ENCODE results near the gene KANSL1. TPM values are rescaled to one million over a fixed set of nuclear protein-coding genes. Genes with fewer than 3 reads are reported as not detected.
"Not testable (repeated sequence)": the region's sequence is repeated elsewhere in the genome, so short reads cannot be mapped to it uniquely, and the experiment has no call there.

Gene KANSL1
- 10 to 100 TPM; 27.1 to 81.2 (median 64.3) TPM for total RNA-seq
- polyA plus RNA-seq, result 10 to 100 TPM; 23.2 to 34.3 (median 32.1) TPM
- long read RNA-seq, donor 1, result 0 reads
- long read RNA-seq, donor 2, full-length matches to known transcripts, result 6 of 30 reads
- long read RNA-seq, donor 2, partial matches to known transcripts, result 24 of 30 reads
- long read RNA-seq, donor 2, other reads (novel, unspliced or antisense), result 0 of 30 reads
- long read RNA-seq, donor 3, full-length matches to known transcripts, result 2 of 2 reads
- long read RNA-seq, donor 3, partial matches to known transcripts, result 0 of 2 reads
- long read RNA-seq, donor 3, other reads (novel, unspliced or antisense), result 0 of 2 reads
- long read RNA-seq, donor 4, partial matches to known transcripts, result 0 of 4 reads
- long read RNA-seq, donor 4, other reads (novel, unspliced or antisense), result 4 of 4 reads
- long read RNA-seq, donor 5, full-length matches to known transcripts, result 5 of 14 reads
- long read RNA-seq, donor 5, partial matches to known transcripts, result 3 of 14 reads
- long read RNA-seq, donor 5, other reads (novel, unspliced or antisense), result 6 of 14 reads
- long read RNA-seq, donor 6, partial matches to known transcripts, result 1 of 3 reads
- long read RNA-seq, donor 6, other reads (novel, unspliced or antisense), result 2 of 3 reads
- long read RNA-seq, donor 7, full-length matches to known transcripts, result 2 of 2 reads
- long read RNA-seq, donor 7, partial matches to known transcripts, result 0 of 2 reads
- long read RNA-seq, donor 7, other reads (novel, unspliced or antisense), result 0 of 2 reads
- long read RNA-seq, donor 8, partial matches to known transcripts, result 12 of 18 reads
- long read RNA-seq, donor 8, other reads (novel, unspliced or antisense), result 0 of 18 reads
- long read RNA-seq, donor 9, partial matches to known transcripts, result 0 of 1 reads
- long read RNA-seq, donor 9, other reads (novel, unspliced or antisense), result 0 of 1 reads
- long read RNA-seq, donor 10, partial matches to known transcripts, result 0 of 4 reads
- long read RNA-seq, donor 10, other reads (novel, unspliced or antisense), result 0 of 4 reads

- Histone ChIP-seq H3K9me3 (replicated peaks in 1 of 3) (no peaks in the 10 kb centered on the region), H3K4me1 (replicated peaks in 1 of 2) (peaks cover 13 to 46% of the 10 kb centered on the region in 2 donors), H3K4me3 (peak within 1 kb of the TSS; percentile 71 to 98 (median 86)), H3K27me3 (no peaks in the 10 kb centered on the region), H3K27ac (peak within 1 kb of the TSS; percentile 98 to 100 (median 99)), H3K36me3 (replicated peaks in 1 of 2) (no peaks in the 10 kb centered on the region)
- DNase-seq, result peak; percentile 86 to 95 (median 89)
- intact Hi-C loops (cut with DNase I), result loop anchor here (2.0 to 5.0 kb wide), 2 partner anchors 146 to 148 kb away; no protein-coding TSS in a partner anchor
- TF ChIP-seq CTCF (IDR thresholded peaks at IDR 0.05), result peak in 3 of 6 experiments; percentile 36 to 86 (median 74)
- peak in 1 of 2 donors; percentile 14 for TF ChIP-seq POLR2A (IDR thresholded peaks at IDR 0.05)
- WGBS, 4 donors, result 0 to 1% (median 0%) methylated on average over 29 to 66 of the region's 72 CpGs; no CpG with 5 or more reads in 1 of the 4 donors
Observed at GRCh38 chr17:46193151-46193625, at the start of gene KANSL1. TSS of gene KANSL1 (minus strand) at chr17:46193429. CDS start at chr17:46172143, 21,286 bp downstream.

- intact Hi-C loops (cut with DNase I); H3K27me3 ChIP-seq; H3K4me1 ChIP-seq (replicated peaks in 1 of 2); H3K9me3 ChIP-seq (replicated peaks in 1 of 3); DNase-seq; H3K4me3 ChIP-seq; H3K27ac ChIP-seq; H3K36me3 ChIP-seq (replicated peaks in 1 of 2): not testable (repeated sequence)
- WGBS, 4 donors, result 78 to 88% (median 86%) methylated on average over 7 to 8 of the region's 8 CpGs
Observed at GRCh38 chr17:46231359-46231758, 38.1 kb upstream of the KANSL1 start.

GRCh38 chr17:46225274-46225794, 32.1 kb upstream of the KANSL1 start:
- H3K27me3 ChIP-seq; intact Hi-C loops (cut with DNase I); H3K4me1 ChIP-seq (replicated peaks in 1 of 2); H3K9me3 ChIP-seq (replicated peaks in 1 of 3); H3K36me3 ChIP-seq (replicated peaks in 1 of 2): not testable (repeated sequence)
- Histone ChIP-seq H3K27ac (peak overlapping the region in 1 of 5 donors; percentile 66), H3K4me3 (peak overlapping the region; percentile 6 to 94 (median 22))
- DNase-seq, result peak; percentile 83 to 96 (median 91)
- 0% methylated on average over 7 to 19 of the region's 22 CpGs for WGBS, 4 donors

GRCh38 chr17:46224864-46225263, 31.6 kb upstream of the KANSL1 start:
- H3K4me3 ChIP-seq, result peak overlapping the region; percentile 6 to 94 (median 22)
- intact Hi-C loops (cut with DNase I); H3K36me3 ChIP-seq (replicated peaks in 1 of 2); DNase-seq; H3K9me3 ChIP-seq (replicated peaks in 1 of 3); H3K27me3 ChIP-seq; H3K4me1 ChIP-seq (replicated peaks in 1 of 2): not testable (repeated sequence)
- peak overlapping the region in 1 of 5 donors; percentile 66 for H3K27ac ChIP-seq
- WGBS, 4 donors, result 0% methylated on average over 7 to 41 of the region's 54 CpGs; no CpG with 5 or more reads in 1 of the 4 donors

GRCh38 chr17:46223041-46223440, 29.8 kb upstream of the KANSL1 start:
- H3K4me1 ChIP-seq (replicated peaks in 1 of 2); H3K27ac ChIP-seq; H3K9me3 ChIP-seq (replicated peaks in 1 of 3); H3K36me3 ChIP-seq (replicated peaks in 1 of 2); H3K4me3 ChIP-seq; DNase-seq; H3K27me3 ChIP-seq; intact Hi-C loops (cut with DNase I): not testable (repeated sequence)
- no CpG with 5 or more reads among the region's 2 CpGs for WGBS, 4 donors
